Stomach (tissue), 9 donors: ENCODE measurements around the gene ACD. TPM values are rescaled to one million over a fixed set of nuclear protein-coding genes. Genes with fewer than 3 reads are reported as not detected.

ENCODE experiments used
- DNase-seq, 2 donors: peaks; one replicate each; pipeline versions ENCODE4 v3.0.0 to v3.0.0-alpha.2; 2013 to 2019
- H3K27ac ChIP-seq, 5 donors: fragments of 200-600 bp in 4 of 5; sonication (generic) in 4 of 5; one replicate each; pipeline ENCODE4 v1.5.1; 2013 to 2019; ENCODE audit warnings: mild to moderate bottlenecking in 1 of 5, moderate library complexity in 1 of 5
- H3K27me3 ChIP-seq, 3 donors: fragments of 200-600 bp; sonication (generic); one replicate each; pipeline ENCODE4 v1.5.1; 2017 to 2019; ENCODE audit warnings: mixed run types in 1 of 3
- H3K36me3 ChIP-seq, 4 donors: fragments of 200-600 bp; sonication (generic); 1 replicate in 3 of 4; 2 replicates in 1 of 4; pipeline ENCODE4 v1.5.1; 2016 to 2019
- H3K4me1 ChIP-seq, 4 donors: fragments of 200-600 bp; sonication (generic); one replicate each; pipeline ENCODE4 v1.5.1; 2016 to 2019
- H3K4me3 ChIP-seq, 4 donors: fragments of 200-600 bp; sonication (generic) in 3 of 4; one replicate each; pipeline ENCODE4 v1.5.1; 2016 to 2019; ENCODE audit warnings: mild to moderate bottlenecking in 1 of 4
- H3K9me3 ChIP-seq, 4 donors: fragments of 200-600 bp; sonication (generic); one replicate each; pipeline ENCODE4 v1.5.1; 2016 to 2019
- CTCF ChIP-seq, 7 experiments: fragments of 450-650 bp in 4 of 7; fragments of 200-600 bp in 3 of 7; sonication (generic) in 3 of 7; IDR thresholded peaks; one replicate each; pipeline ENCODE4 v1.5.1; 2016 to 2019; ENCODE audit warnings: antibody characterized with exemption in 7 of 7, control low read depth in 2 of 7, mild to moderate bottlenecking in 1 of 7
- EP300 ChIP-seq: sonication (generic); formaldehyde crosslinking; IDR thresholded peaks from one replicate; pipeline ENCODE4 v1.6.1; 2017; ENCODE audit warnings: antibody characterized with exemption
- POLR2A ChIP-seq, 4 donors: fragments of 450-650 bp; IDR thresholded peaks; one replicate each; pipeline ENCODE4 v1.6.1; 2016; ENCODE audit warnings: antibody characterized with exemption in 4 of 4, control low read depth in 2 of 4, mild to moderate bottlenecking in 1 of 4, moderate library complexity in 1 of 4
- POLR2AphosphoS5 ChIP-seq, 3 donors: sonication (generic); formaldehyde crosslinking; IDR thresholded peaks; one replicate each; pipeline ENCODE4 v1.6.1; 2016; ENCODE audit warnings: antibody characterized with exemption in 3 of 3
- WGBS, 5 donors: extraction: QIAGEN DNeasy Blood & Tissue Kit in 3 of 5; methylation state at CpG; one replicate each; pipeline versions ENCODE4 v1.1.5 to v1.1.7; 2013 to 2018; 5-methylcytosine and 5-hydroxymethylcytosine counted together
- intact Hi-C: fragments of 100-400 bp; cut with DNase I; formaldehyde crosslinking; loops from one replicate; pipeline ENCODE4 v1.15.1; 2023; ENCODE audit warnings: low total_unique reads
- polyA plus RNA-seq, 3 donors: library from polyadenylated mRNA; stranded (reverse); fragments of 200-250 nt; gene quantifications; one replicate each; pipeline ENCODE4 v1.2.3, GENCODE V29; 2013
- total RNA-seq, 5 donors: library from RNA; depleted of rRNA; stranded (reverse); fragments of >200 nt; gene quantifications; one replicate each; pipeline versions ENCODE4 v1.1.0 to v1.2.3, GENCODE V29; 2014 to 2016
- donor health status: healthy with polysubstance abuse.
- donor health status: Bipolar disorder and iron deficiency.
- donor health status: healthy.

Gene ACD
- total and polyA plus RNA-seq, 8 donors, result 0.87 to 30.3 (median 11.4) TPM

DNA sequence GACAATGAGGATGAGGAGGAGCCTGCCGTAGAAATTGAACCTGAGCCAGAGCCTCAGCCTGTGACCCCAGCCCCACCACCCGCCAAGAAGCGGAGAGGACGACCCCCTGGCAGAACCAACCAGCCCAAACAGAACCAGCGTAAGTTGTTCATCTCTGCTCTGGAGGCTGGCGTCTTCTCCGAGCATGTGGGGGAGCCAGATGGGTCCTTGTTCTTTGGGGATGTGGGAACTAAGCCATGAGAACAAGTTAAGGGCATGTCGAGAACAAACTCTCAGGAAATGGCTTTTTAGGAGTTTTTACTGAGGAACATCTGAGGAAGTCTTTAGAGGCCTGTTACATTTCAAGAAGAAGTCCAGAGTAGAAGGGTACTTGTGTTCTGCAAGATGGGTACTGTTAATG is 23.3 kb downstream of the ACD start:
- Histone ChIP-seq H3K4me1 (peaks cover 0 to 7% (median 5%) of the 10 kb centered on the region in 4 donors), H3K36me3 (peaks cover 35 to 86% (median 85%) of the 10 kb centered on the region in 4 donors), H3K9me3 (no peaks in the 10 kb centered on the region), H3K4me3 (no peak overlapping the region), H3K27me3 (no peaks in the 10 kb centered on the region), H3K27ac (no peak overlapping the region)
- TF ChIP-seq CTCF (IDR thresholded peaks at IDR 0.05) (no peak), POLR2AphosphoS5 (IDR thresholded peaks at IDR 0.05) (no peak)
- WGBS, 5 donors, result 94 to 96% (median 94%) methylated on average over 8 of the region's 8 CpGs
- intact Hi-C loops, result no loop called here
- DNase-seq, result no peak

GRCh38 chr16:67632415-67633172 is 27.5 kb downstream of the ACD start:
- intact Hi-C loops, result no loop called here

DNA sequence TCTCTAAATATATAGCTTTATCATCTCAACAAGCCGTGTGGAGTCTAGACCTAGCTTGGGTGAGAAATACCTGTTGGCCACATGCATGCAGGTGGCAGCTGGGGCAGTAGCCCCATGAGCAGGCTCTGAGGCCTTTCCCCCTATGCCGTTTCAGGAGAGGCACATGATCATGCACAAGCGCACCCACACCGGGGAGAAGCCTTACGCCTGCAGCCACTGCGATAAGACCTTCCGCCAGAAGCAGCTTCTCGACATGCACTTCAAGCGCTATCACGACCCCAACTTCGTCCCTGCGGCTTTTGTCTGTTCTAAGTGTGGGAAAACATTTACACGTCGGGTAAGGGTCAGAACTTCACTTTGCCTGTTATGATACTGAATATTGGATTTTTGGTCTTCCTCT is 31.8 kb downstream of the ACD start:
- Histone ChIP-seq H3K36me3 (peaks cover 62 to 100% (median 98%) of the 10 kb centered on the region in 4 donors), H3K4me1 (no peaks in the 10 kb centered on the region), H3K9me3 (no peaks in the 10 kb centered on the region), H3K27ac (no peak overlapping the region), H3K27me3 (no peaks in the 10 kb centered on the region), H3K4me3 (no peak overlapping the region)
- intact Hi-C loops, result no loop called here
- DNase-seq, result no peak
- TF ChIP-seq EP300, result no peak
- no peak for TF ChIP-seq POLR2A (IDR thresholded peaks at IDR 0.05)
- TF ChIP-seq POLR2AphosphoS5 (IDR thresholded peaks at IDR 0.05), result no peak
- TF ChIP-seq CTCF (IDR thresholded peaks at IDR 0.05), result no peak
- WGBS, 5 donors, result 90 to 97% (median 94%) methylated on average over 11 to 14 of the region's 14 CpGs

More at GRCh38 chr16:67632415-67633172, 27.5 kb downstream of the ACD start:
- H3K27ac ChIP-seq, result no peak overlapping the region
- H3K9me3 ChIP-seq, result no peaks in the 10 kb centered on the region
- no peak overlapping the region for H3K4me3 ChIP-seq
- H3K4me1 ChIP-seq, result no peaks in the 10 kb centered on the region
- TF ChIP-seq EP300 (no peak), CTCF (IDR thresholded peaks at IDR 0.05) (no peak), POLR2A (IDR thresholded peaks at IDR 0.05) (no peak)
- DNase-seq, result no peak
- H3K36me3 ChIP-seq, result peaks cover 60 to 100% (median 99%) of the 10 kb centered on the region in 4 donors
- H3K27me3 ChIP-seq, result no peaks in the 10 kb centered on the region
- WGBS, 5 donors, result 49 to 59% (median 54%) methylated on average over 7 of the region's 7 CpGs

GRCh38 chr16:67613808-67614207 is 46.3 kb downstream of the ACD start:
- H3K9me3 ChIP-seq, result no peaks in the 10 kb centered on the region
- no peaks in the 10 kb centered on the region for H3K27me3 ChIP-seq
- no peaks in the 10 kb centered on the region for H3K4me1 ChIP-seq
- peaks cover 31 to 84% (median 82%) of the 10 kb centered on the region in 4 donors for H3K36me3 ChIP-seq
- no peak for TF ChIP-seq CTCF (IDR thresholded peaks at IDR 0.05)
- TF ChIP-seq POLR2AphosphoS5 (IDR thresholded peaks at IDR 0.05), result no peak
- intact Hi-C loops, result no loop called here
- 92 to 96% (median 94%) methylated on average over 10 of the region's 10 CpGs for WGBS, 5 donors
- DNase-seq, result no peak
- H3K4me3 ChIP-seq, result no peak overlapping the region
- H3K27ac ChIP-seq, result no peak overlapping the region
